Activated naive CD4-positive, alpha-beta T cell treated with anti-CD3 and anti-CD28 coated beads, Interleukin-2, amount 10 ng/mL, durations not matched to agents 7 days and 5 days (primary cell): ENCODE data around the gene MRS2.
"Not testable (repeated sequence)": the region's sequence is repeated elsewhere in the genome, so short reads cannot be mapped to it uniquely, and the experiment has no call there.

Experiments
- CTCF ChIA-PET: fragments of 350-600 bp; sonication (Branson Sonifier 250); formaldehyde crosslinking; loops from one replicate; lab custom pipeline; 2021; ENCODE audit warnings: antibody characterized with exemption; lab: Charles Lee
- DNase-seq: peaks from one replicate; pipeline ENCODE4 v3.0.0-alpha.2; 2020
- H3K27ac Mint-ChIP-seq: one replicate; pipeline ENCODE4 v1.8.0; 2021; ENCODE audit warnings: mild to moderate bottlenecking, moderate library complexity, mixed read lengths
- H3K27me3 Mint-ChIP-seq: one replicate; pipeline ENCODE4 v1.8.0; 2021; ENCODE audit warnings: mild to moderate bottlenecking, mixed read lengths
- H3K36me3 Mint-ChIP-seq: one replicate; pipeline ENCODE4 v1.8.0; 2021; ENCODE audit warnings: mixed read lengths
- H3K4me1 Mint-ChIP-seq: one replicate; pipeline ENCODE4 v1.8.0; 2021; ENCODE audit warnings: mixed read lengths
- H3K4me3 Mint-ChIP-seq: one replicate; pipeline ENCODE4 v1.8.0; 2021; ENCODE audit warnings: mild to moderate bottlenecking, moderate library complexity, mixed read lengths
- H3K9me3 Mint-ChIP-seq: one replicate; pipeline ENCODE4 v1.8.0; 2021; ENCODE audit warnings: mixed read lengths

MRS2 gene

GRCh38 chr6:24402697-24403500, at the start of gene MRS2:
MRS2 (plus strand) TSS chr6:24402936; CDS start chr6:24403047, 111 bp downstream.
- peaks cover 17% of the 10 kb centered on the region for H3K36me3 Mint-ChIP-seq
- H3K27ac Mint-ChIP-seq = peak within 1 kb of the TSS; percentile 58
- H3K4me3 Mint-ChIP-seq = peak within 1 kb of the TSS; percentile 95
- H3K9me3 Mint-ChIP-seq = no peaks in the 10 kb centered on the region
- CTCF ChIA-PET = interaction anchor here (1.6 kb wide), 1 partner anchor 120 kb away, joined by 3 read pairs; no protein-coding TSS in a partner anchor
- H3K4me1 Mint-ChIP-seq = peaks cover 24% of the 10 kb centered on the region
- peak; percentile 77 for DNase-seq
- peaks cover 25% of the 10 kb centered on the region for H3K27me3 Mint-ChIP-seq

- Mint-ChIP-seq H3K4me3 (no peak overlapping the region), H3K9me3 (no peaks in the 10 kb centered on the region), H3K27me3 (peaks cover 33% of the 10 kb centered on the region), H3K4me1 (peaks cover 8% of the 10 kb centered on the region), H3K36me3 (no peaks in the 10 kb centered on the region), H3K27ac (no peak overlapping the region)
- no peak for DNase-seq
- CTCF ChIA-PET = no interaction called here
Observed at GRCh38 chr6:24353861-24354260, 48.9 kb upstream of the MRS2 start.

- no peak for DNase-seq
- H3K27me3 Mint-ChIP-seq = peaks cover 43% of the 10 kb centered on the region
- CTCF ChIA-PET = interaction anchor here (1.2 kb wide), 1 partner anchor 72 kb away, joined by 3 read pairs; no protein-coding TSS in a partner anchor
Observed at GRCh38 chr6:24355393-24355792, 47.3 kb upstream of the MRS2 start.

DNA sequence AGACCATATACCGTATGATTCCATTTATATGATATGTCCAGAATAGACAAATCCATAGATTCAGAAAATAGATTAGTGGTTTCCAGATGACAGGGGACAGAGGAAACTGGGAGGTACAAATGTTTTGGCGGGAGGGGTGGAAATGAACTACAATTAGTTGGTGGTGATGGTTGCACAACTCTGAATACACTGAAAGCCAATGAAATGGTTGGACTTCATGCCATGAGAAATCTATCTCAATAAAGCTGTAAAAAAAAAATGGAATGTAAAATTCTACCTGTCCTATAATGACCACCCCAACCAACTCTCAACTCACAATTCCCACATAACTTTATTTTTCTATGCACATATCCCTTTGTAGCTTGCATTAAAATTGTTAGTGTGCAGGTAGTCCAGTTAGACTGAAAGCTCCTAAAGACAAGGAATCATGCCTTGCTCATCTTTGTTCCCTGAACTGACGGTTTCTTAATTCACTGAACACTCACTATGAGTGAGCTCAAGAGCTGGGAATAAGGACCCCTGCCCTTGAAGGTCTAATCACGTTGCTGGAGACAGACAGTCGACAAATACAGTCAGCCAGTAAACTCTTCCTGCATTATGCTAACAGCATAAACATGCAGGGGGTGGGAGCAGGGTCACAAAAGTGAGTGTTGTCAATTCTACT, 46.3 kb upstream of the MRS2 start:
- peaks cover 42% of the 10 kb centered on the region for H3K27me3 Mint-ChIP-seq
- peaks cover 20% of the 10 kb centered on the region for H3K4me1 Mint-ChIP-seq
- no peak overlapping the region for H3K4me3 Mint-ChIP-seq
- no peaks in the 10 kb centered on the region for H3K36me3 Mint-ChIP-seq
- DNase-seq = no peak
- H3K27ac Mint-ChIP-seq = no peak overlapping the region
- no peaks in the 10 kb centered on the region for H3K9me3 Mint-ChIP-seq
- CTCF ChIA-PET = interaction anchor here (1.2 kb wide), 1 partner anchor 73 kb away, joined by 3 read pairs; no protein-coding TSS in a partner anchor

More at GRCh38 chr6:24355393-24355792, 47.3 kb upstream of the MRS2 start:
- Mint-ChIP-seq H3K36me3 (no peaks in the 10 kb centered on the region), H3K27ac (no peak overlapping the region), H3K4me3 (no peak overlapping the region), H3K9me3 (no peaks in the 10 kb centered on the region), H3K4me1 (peaks cover 17% of the 10 kb centered on the region)

GRCh38 chr6:24357336-24358218, 45.2 kb upstream of the MRS2 start, which contains the start of gene DCDC2:
DCDC2 (minus strand) TSS chr6:24358059; CDS start chr6:24357750, 309 bp downstream.
- CTCF ChIA-PET = interaction anchor here (0.9 kb wide), 1 partner anchor 74 kb away, joined by 5 read pairs; no protein-coding TSS in a partner anchor
- peaks cover 20% of the 10 kb centered on the region for H3K4me1 Mint-ChIP-seq
- peak within 1 kb of the TSS; percentile 19 for H3K4me3 Mint-ChIP-seq
- H3K36me3 Mint-ChIP-seq = no peaks in the 10 kb centered on the region
- DNase-seq = peak; percentile 66
- no peaks in the 10 kb centered on the region for H3K9me3 Mint-ChIP-seq
- H3K27ac Mint-ChIP-seq = peak within 1 kb of the TSS; percentile 67
- H3K27me3 Mint-ChIP-seq = peaks cover 44% of the 10 kb centered on the region

DNA sequence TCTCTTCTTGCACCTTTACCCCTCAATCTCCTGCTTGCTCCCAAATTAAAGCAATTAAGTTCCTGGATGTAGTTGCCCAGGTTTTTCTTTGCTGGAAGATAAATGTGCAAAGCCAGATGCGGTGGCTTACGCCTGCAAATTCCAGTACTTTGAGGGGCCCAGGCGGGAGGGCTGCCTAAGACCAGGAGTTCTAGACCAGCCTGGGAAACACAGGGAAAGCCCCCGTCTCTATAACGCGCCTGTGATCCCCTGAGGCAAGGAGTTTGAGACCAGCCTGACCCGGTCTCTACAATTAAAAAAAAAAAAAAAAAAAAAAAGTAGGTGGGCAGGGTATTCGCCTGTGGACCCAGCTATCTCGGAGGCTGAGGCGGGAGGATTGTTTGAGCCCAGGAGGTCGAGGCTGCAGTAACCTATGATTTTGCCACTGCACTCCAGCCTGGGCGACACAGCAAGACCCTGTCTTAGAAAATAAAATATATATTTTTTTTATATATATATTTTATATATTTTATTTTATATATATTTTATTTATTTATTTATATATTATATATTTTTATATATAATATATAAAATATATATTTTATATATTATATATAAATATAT, 44.4 kb upstream of the MRS2 start:
- DNase-seq = peak; percentile 21
- Mint-ChIP-seq H3K27ac (no peak overlapping the region), H3K27me3 (peaks cover 44% of the 10 kb centered on the region), H3K36me3 (no peaks in the 10 kb centered on the region), H3K4me3 (peak overlapping the region; percentile 19), H3K9me3 (no peaks in the 10 kb centered on the region), H3K4me1 (peaks cover 20% of the 10 kb centered on the region)
- CTCF ChIA-PET = interaction anchor here (0.9 kb wide), 1 partner anchor 75 kb away, joined by 5 read pairs; no protein-coding TSS in a partner anchor

- peak; percentile 89 for DNase-seq
- CTCF ChIA-PET = interaction anchor here (1.0 to 2.1 kb wide), 5 partner anchors 10 to 78 kb away, joined by 3 to 9 read pairs (median 4); no protein-coding TSS in a partner anchor
- peaks cover 20% of the 10 kb centered on the region for H3K4me1 Mint-ChIP-seq
- peaks cover 44% of the 10 kb centered on the region for H3K27me3 Mint-ChIP-seq
- H3K36me3 Mint-ChIP-seq = no peaks in the 10 kb centered on the region
- H3K4me3 Mint-ChIP-seq = peak overlapping the region; percentile 68
- H3K9me3 Mint-ChIP-seq = no peaks in the 10 kb centered on the region
- no peak overlapping the region for H3K27ac Mint-ChIP-seq
Observed at GRCh38 chr6:24359640-24360454, 42.9 kb upstream of the MRS2 start.

DNA sequence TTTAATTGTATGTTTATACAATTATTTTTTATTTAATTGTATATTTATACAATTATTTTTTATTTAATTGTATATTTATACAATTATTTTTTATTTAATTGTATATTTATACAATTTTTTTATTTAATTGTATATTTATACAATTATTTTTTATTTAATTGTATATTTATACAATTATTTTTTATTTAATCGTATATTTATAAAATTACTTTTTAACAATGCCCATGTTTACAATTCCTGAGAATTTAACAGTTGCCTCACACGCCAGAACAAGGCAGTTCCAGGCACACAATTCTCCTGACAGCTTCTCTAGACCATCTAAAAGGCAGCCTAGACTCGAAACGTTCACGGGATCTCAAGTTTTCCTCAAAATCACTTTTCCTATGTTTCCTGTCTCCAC, 40.4 kb upstream of the MRS2 start:
- H3K27me3 Mint-ChIP-seq = peaks cover 32% of the 10 kb centered on the region
- not testable (repeated sequence) for H3K27ac Mint-ChIP-seq, H3K36me3 Mint-ChIP-seq, H3K9me3 Mint-ChIP-seq, DNase-seq, H3K4me3 Mint-ChIP-seq
- CTCF ChIA-PET = interaction anchor here (2.0 kb wide), 1 partner anchor 79 kb away, joined by 5 read pairs; no protein-coding TSS in a partner anchor
- peaks cover 20% of the 10 kb centered on the region for H3K4me1 Mint-ChIP-seq

- H3K36me3 Mint-ChIP-seq, H3K4me3 Mint-ChIP-seq, H3K9me3 Mint-ChIP-seq, H3K27ac Mint-ChIP-seq, DNase-seq, H3K4me1 Mint-ChIP-seq: not testable (repeated sequence)
- CTCF ChIA-PET = interaction anchor here (0.7 kb wide), 1 partner anchor 82 kb away, joined by 3 read pairs; no protein-coding TSS in a partner anchor
- peaks cover 13% of the 10 kb centered on the region for H3K27me3 Mint-ChIP-seq
Observed at GRCh38 chr6:24365103-24365633, 37.6 kb upstream of the MRS2 start.

DNA sequence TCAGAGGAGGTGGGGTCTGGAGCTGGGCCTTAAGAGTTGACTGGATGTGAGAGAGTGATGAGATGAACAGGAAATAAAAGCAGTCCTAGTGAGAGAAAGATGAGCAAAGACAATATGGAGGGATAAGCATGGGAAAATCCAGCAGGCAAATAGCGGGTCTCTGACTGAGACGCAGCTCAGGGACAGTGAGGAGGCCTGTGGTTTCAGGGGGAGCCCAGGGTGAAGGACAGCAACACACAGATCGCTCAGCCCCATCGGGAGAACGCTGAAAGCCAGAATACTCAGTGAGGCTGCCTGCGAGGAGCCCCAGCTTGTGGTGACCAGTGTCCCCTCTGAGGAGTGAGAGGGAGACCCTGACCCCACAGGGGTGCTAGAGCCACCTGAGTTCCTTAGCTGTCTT, 28.1 kb upstream of the MRS2 start:
- Mint-ChIP-seq H3K9me3 (no peaks in the 10 kb centered on the region), H3K36me3 (no peaks in the 10 kb centered on the region), H3K27ac (no peak overlapping the region), H3K4me3 (no peak overlapping the region), H3K4me1 (no peaks in the 10 kb centered on the region), H3K27me3 (peaks cover 19% of the 10 kb centered on the region)
- DNase-seq = no peak
- CTCF ChIA-PET = no interaction called here

DNA sequence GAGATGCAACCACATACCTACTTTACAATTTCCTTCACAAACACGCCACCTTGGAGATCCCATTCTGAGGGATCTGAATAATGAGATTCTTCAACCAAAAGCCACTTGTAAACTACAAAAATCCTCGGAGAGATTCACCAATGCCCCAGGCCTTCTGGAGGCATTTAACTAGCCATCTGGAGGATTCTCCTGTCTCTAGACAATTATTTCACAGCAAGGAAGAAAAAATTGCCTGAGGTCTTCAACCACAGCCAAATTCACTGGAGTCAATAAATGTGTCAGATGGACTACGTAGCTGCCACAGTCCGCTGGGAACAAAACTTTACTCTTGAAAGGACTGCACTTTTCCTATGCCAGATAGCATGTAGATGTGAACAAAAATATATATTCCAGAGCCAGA, 25.9 kb upstream of the MRS2 start:
- Mint-ChIP-seq H3K9me3 (no peaks in the 10 kb centered on the region), H3K4me3 (no peak overlapping the region), H3K36me3 (no peaks in the 10 kb centered on the region), H3K4me1 (no peaks in the 10 kb centered on the region), H3K27me3 (peaks cover 23% of the 10 kb centered on the region), H3K27ac (no peak overlapping the region)
- CTCF ChIA-PET = no interaction called here
- no peak for DNase-seq

DNA sequence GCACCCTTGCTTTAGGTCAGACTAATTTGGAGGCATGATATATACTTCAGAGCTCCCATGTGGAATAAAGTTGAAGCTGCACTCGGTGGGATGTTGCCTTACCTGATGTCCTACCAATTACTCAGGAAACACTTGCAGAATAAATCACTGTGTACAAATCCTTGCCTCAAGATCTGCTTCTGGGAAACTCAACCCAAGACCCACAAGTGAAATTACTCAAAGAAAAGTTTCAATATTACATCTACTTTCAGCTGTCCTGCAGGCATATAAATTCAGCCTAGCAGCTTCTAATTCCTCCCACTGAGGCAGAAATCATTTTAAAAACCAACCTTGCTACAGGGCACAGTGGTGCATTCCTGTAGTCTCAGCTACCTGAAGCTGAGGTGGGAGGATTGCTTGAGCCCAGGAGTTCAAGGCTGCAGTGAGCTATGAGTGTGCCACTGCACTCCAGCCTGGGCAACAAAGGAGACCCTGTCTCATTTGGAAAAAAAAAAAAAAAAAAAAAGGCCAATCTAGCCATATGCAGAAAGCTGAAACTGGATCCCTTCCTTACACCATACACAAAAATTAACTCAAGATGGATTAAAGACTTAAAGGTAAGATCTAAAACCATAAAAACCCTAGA, 24.2 kb upstream of the MRS2 start:
- Mint-ChIP-seq H3K27me3 (peaks cover 24% of the 10 kb centered on the region), H3K4me3 (no peak overlapping the region), H3K27ac (no peak overlapping the region), H3K9me3 (no peaks in the 10 kb centered on the region), H3K4me1 (no peaks in the 10 kb centered on the region), H3K36me3 (no peaks in the 10 kb centered on the region)
- DNase-seq = no peak
- CTCF ChIA-PET = interaction anchor here (1.1 kb wide), 1 partner anchor 10 kb away, joined by 3 read pairs; no protein-coding TSS in a partner anchor
